Endothelial cell of umbilical vein (primary cell): ENCODE data around the gene BIRC3.

Source experiments
- EZH2 ChIP-seq: IDR thresholded peaks from 2 replicates; pipeline ENCODE4 v1.6.1; 2012; ENCODE audit warnings: borderline replicate concordance, low read depth, mild to moderate bottlenecking, moderate library complexity, low read length, inconsistent platforms; ENCODE audit not compliant: severe bottlenecking
- MYC ChIP-seq: IDR thresholded peaks from one replicate; pipeline ENCODE4 v1.6.1; 2011; ENCODE audit warnings: mild to moderate bottlenecking, low read depth, low read length
- POLR2A ChIP-seq: IDR thresholded peaks from 2 replicates; pipeline ENCODE4 v1.6.1; 2012; ENCODE audit warnings: low read depth, mild to moderate bottlenecking, control low read depth, low read length
- POLR2AphosphoS5 ChIP-seq: IDR thresholded peaks from 2 replicates; pipeline ENCODE4 v1.6.1; 2012; ENCODE audit warnings: low read depth, mild to moderate bottlenecking, control low read depth, low read length, moderate library complexity; ENCODE audit not compliant: insufficient read depth
- TF ChIP-seq, protein P1 (sequence below), 2 donors: IDR thresholded peaks; 1 replicate in 1 of 2; 2 replicates in 1 of 2; pipeline ENCODE4 v1.5.1; 2011; ENCODE audit warnings: low read length in 2 of 2, mild to moderate bottlenecking in 2 of 2, moderate library complexity in 2 of 2, control low read depth in 1 of 2, inconsistent platforms in 1 of 2, low read depth in 1 of 2; ENCODE audit not compliant: insufficient read depth in 1 of 2; ENCODE audit errors: extremely low read depth in 1 of 2

GRCh38 chr11:102267609-102268008, 49.7 kb upstream of the BIRC3 start:
- TF ChIP-seq, protein P1, sequence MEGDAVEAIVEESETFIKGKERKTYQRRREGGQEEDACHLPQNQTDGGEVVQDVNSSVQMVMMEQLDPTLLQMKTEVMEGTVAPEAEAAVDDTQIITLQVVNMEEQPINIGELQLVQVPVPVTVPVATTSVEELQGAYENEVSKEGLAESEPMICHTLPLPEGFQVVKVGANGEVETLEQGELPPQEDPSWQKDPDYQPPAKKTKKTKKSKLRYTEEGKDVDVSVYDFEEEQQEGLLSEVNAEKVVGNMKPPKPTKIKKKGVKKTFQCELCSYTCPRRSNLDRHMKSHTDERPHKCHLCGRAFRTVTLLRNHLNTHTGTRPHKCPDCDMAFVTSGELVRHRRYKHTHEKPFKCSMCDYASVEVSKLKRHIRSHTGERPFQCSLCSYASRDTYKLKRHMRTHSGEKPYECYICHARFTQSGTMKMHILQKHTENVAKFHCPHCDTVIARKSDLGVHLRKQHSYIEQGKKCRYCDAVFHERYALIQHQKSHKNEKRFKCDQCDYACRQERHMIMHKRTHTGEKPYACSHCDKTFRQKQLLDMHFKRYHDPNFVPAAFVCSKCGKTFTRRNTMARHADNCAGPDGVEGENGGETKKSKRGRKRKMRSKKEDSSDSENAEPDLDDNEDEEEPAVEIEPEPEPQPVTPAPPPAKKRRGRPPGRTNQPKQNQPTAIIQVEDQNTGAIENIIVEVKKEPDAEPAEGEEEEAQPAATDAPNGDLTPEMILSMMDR (IDR thresholded peaks at IDR 0.05; ENCODE audit: extremely low read depth in 1 of 2, insufficient read depth in 1 of 2, low read depth in 1 of 2, low read length in 2 of 2), result no peak
- TF ChIP-seq POLR2A (no peak), MYC (no peak), POLR2AphosphoS5 (no peak), EZH2 (no peak)
